Keratinocyte (primary cell): ENCODE results near the gene TMEM132D. TPM values are rescaled to one million over a fixed set of nuclear protein-coding genes. Genes with fewer than 3 reads are reported as not detected.

Source experiments
- DNase-seq: peaks from one replicate; pipeline ENCODE4 v3.0.0-alpha.2; 2011; ENCODE audit warnings: low read depth, missing footprints, low spot score
- FAIRE-seq: peaks from 2 replicates; lab custom pipeline; 2011; peaks lifted over from hg19 to GRCh38; lab: Jason Lieb, UNC
- H2AFZ ChIP-seq: 2 replicates; pipeline ENCODE4 v1.6.0; 2012; ENCODE audit warnings: low read length, control low read depth, inconsistent platforms; ENCODE audit not compliant: control insufficient read depth
- H3K27ac ChIP-seq: 2 replicates; pipeline ENCODE4 v1.5.1; 2011; ENCODE audit warnings: low read length; ENCODE audit not compliant: control insufficient read depth, insufficient read depth
- H3K27me3 ChIP-seq: 3 replicates; pipeline ENCODE4 v1.6.0; 2011; ENCODE audit warnings: low read length; ENCODE audit not compliant: control insufficient read depth, insufficient read depth; ENCODE audit errors: extremely low read depth
- H3K36me3 ChIP-seq, 2 experiments: 2 replicates in 1 of 2; 3 replicates in 1 of 2; pipeline ENCODE4 v1.5.1; 2011; ENCODE audit warnings: low read length in 2 of 2, mild to moderate bottlenecking in 1 of 2; ENCODE audit not compliant: control insufficient read depth in 2 of 2, insufficient read depth in 2 of 2; ENCODE audit errors: extremely low read depth in 1 of 2
- H3K4me1 ChIP-seq: 3 replicates; pipeline ENCODE4 v1.5.1; 2011; ENCODE audit warnings: low read length; ENCODE audit not compliant: control insufficient read depth, insufficient read depth; ENCODE audit errors: extremely low read depth
- H3K4me2 ChIP-seq: 3 replicates; pipeline ENCODE4 v1.6.0; 2011; ENCODE audit warnings: low read depth, low read length; ENCODE audit not compliant: control insufficient read depth, insufficient read depth; ENCODE audit errors: extremely low read depth
- H3K4me3 ChIP-seq, 3 experiments: fragments of 200-600 bp in 1 of 3; sonication (generic) in 1 of 3; 2 replicates in 2 of 3; 3 replicates in 1 of 3; pipeline ENCODE4 v1.5.1; 2011 to 2016; ENCODE audit warnings: low read length in 3 of 3, mild to moderate bottlenecking in 3 of 3, control low read depth in 2 of 3, inconsistent platforms in 1 of 3, low read depth in 1 of 3, mixed read lengths in 1 of 3, mixed run types in 1 of 3, moderate library complexity in 1 of 3; ENCODE audit not compliant: control insufficient read depth in 2 of 3, insufficient read depth in 2 of 3; ENCODE audit errors: extremely low read depth in 1 of 3
- H3K79me2 ChIP-seq: 2 replicates; pipeline ENCODE4 v1.6.0; 2012; ENCODE audit warnings: low read length; ENCODE audit not compliant: control insufficient read depth, insufficient read depth
- H3K9ac ChIP-seq: 3 replicates; pipeline ENCODE4 v1.6.0; 2011; ENCODE audit warnings: low read length; ENCODE audit not compliant: control insufficient read depth, insufficient read depth; ENCODE audit errors: extremely low read depth
- H3K9me1 ChIP-seq: 3 replicates; pipeline ENCODE4 v1.6.0; 2011; ENCODE audit warnings: low read length; ENCODE audit not compliant: control insufficient read depth, insufficient read depth; ENCODE audit errors: extremely low read depth
- H3K9me3 ChIP-seq: 2 replicates; pipeline ENCODE4 v1.5.1; 2012; ENCODE audit warnings: low read depth, low read length; ENCODE audit not compliant: control insufficient read depth
- H4K20me1 ChIP-seq: 3 replicates; pipeline ENCODE4 v1.6.0; 2011; ENCODE audit warnings: low read length; ENCODE audit not compliant: control insufficient read depth, insufficient read depth; ENCODE audit errors: extremely low read depth
- EZH2 ChIP-seq: IDR thresholded peaks from one replicate; pipeline ENCODE4 v1.6.1; 2012; ENCODE audit warnings: inconsistent platforms, mild to moderate bottlenecking, low read length, moderate library complexity
- dilution Hi-C: fragments of 300-500 bp; cut with MboI; formaldehyde crosslinking; loops from one replicate; pipeline ENCODE4 v1.7.0; 2020; ENCODE audit warnings: low sequenced_read_pairs; ENCODE audit not compliant: extremely low pct_ligation_motif_present
- polyA plus RNA-seq, 5 experiments: library from polyadenylated mRNA; depleted of rRNA in 3 of 5; stranded (reverse) in 3 of 5; stranded (forward) in 1 of 5; unstranded in 1 of 5; fragments of >200 nt; gene quantifications; 1 replicate in 1 of 5; 2 replicates in 3 of 5; 3 replicates in 1 of 5; pipeline versions ENCODE4 v1.2.1 to v1.2.3, GENCODE V29; 2011 to 2012; ENCODE audit warnings: missing spikeins in 2 of 5, low read depth in 1 of 5, low replicate concordance in 1 of 5
- TF ChIP-seq, protein P1 (sequence below), 3 experiments: IDR thresholded peaks in 1 of 3; conservative IDR thresholded peaks in 1 of 3; optimal IDR thresholded peaks in 1 of 3; 2 replicates in 2 of 3; 3 replicates in 1 of 3; pipeline versions ENCODE3 to v1.5.1; 2011; ENCODE audit warnings: low read length in 3 of 3, mild to moderate bottlenecking in 3 of 3, moderate library complexity in 2 of 3, control low read depth in 1 of 3, inconsistent platforms in 1 of 3; ENCODE audit not compliant: insufficient read depth in 2 of 3; ENCODE audit errors: extremely low read depth in 1 of 3

TMEM132D gene
- polyA plus RNA-seq, 1 donor (not counting 4 experiments of a cell fraction or from before 2014, with no cell fraction given), result not detected

DNA sequence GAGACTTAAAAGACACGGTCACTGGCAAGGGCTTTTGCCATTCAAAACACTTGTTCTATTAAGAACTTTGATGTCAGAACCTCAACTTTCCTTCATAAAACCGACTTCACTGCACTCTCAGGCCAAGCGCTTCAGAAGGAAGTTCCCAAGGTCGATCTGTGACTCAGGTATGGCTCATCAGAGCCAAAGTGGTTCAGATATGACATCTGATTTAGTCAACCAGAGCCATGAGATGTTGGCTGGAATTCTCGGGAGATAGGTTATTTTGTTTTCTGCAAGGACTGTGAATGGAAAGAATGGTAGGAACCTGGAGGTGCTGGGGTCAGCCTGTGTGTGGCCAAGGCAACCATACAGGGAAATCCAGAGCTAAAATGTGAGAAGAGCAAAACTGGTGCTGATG, 604.9 kb downstream of the TMEM132D start:
- Histone ChIP-seq H4K20me1 (no peaks in the 10 kb centered on the region), H3K9ac (no peak overlapping the region), H3K4me3 (no peak overlapping the region), H3K4me2 (no peak overlapping the region), H2AFZ (no peak overlapping the region), H3K9me3 (peaks cover 4% of the 10 kb centered on the region), H3K4me1 (no peaks in the 10 kb centered on the region), H3K36me3 (no peaks in the 10 kb centered on the region), H3K9me1 (no peaks in the 10 kb centered on the region), H3K27me3 (no peaks in the 10 kb centered on the region), H3K79me2 (no peaks in the 10 kb centered on the region), H3K27ac (no peak overlapping the region)
- no peak for DNase-seq
- TF ChIP-seq, protein P1, sequence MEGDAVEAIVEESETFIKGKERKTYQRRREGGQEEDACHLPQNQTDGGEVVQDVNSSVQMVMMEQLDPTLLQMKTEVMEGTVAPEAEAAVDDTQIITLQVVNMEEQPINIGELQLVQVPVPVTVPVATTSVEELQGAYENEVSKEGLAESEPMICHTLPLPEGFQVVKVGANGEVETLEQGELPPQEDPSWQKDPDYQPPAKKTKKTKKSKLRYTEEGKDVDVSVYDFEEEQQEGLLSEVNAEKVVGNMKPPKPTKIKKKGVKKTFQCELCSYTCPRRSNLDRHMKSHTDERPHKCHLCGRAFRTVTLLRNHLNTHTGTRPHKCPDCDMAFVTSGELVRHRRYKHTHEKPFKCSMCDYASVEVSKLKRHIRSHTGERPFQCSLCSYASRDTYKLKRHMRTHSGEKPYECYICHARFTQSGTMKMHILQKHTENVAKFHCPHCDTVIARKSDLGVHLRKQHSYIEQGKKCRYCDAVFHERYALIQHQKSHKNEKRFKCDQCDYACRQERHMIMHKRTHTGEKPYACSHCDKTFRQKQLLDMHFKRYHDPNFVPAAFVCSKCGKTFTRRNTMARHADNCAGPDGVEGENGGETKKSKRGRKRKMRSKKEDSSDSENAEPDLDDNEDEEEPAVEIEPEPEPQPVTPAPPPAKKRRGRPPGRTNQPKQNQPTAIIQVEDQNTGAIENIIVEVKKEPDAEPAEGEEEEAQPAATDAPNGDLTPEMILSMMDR (optimal IDR thresholded peaks at IDR 0.05 in 1 of 3, IDR thresholded peaks at IDR 0.05 in 1 of 3, conservative IDR thresholded peaks at IDR 0.05 in 1 of 3; ENCODE audit: extremely low read depth in 1 of 3, insufficient read depth in 2 of 3, low read length in 3 of 3), result no peak
- TF ChIP-seq EZH2, result no peak
- dilution Hi-C loops, result no loop called here
- FAIRE-seq, result no peak

DNA sequence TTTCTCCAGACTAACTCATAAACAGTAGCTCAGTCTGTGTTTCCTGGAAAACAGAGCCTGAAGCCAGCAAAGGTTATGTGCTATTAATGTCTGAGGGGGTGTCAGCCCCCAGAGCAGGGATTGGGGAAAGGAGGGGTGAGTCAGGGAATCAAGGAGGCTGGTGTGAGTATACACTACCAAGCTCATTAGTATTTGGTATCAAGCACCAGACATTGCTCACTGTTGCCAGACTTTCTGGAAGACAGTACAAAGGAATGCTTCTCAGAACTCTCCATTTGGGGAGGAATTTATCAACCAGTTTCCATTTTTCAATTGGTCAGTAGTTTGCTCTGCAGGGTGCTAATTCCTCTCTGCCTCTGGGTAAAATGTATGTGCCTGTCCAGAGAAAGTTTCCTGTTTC, 607.2 kb downstream of the TMEM132D start:
- no peaks in the 10 kb centered on the region for H3K4me1 ChIP-seq
- no peak for FAIRE-seq

More for the DNA sequence above, 607.2 kb downstream of the TMEM132D start:
- Histone ChIP-seq H3K9ac (no peak overlapping the region), H3K4me2 (no peak overlapping the region), H3K4me3 (no peak overlapping the region), H3K79me2 (no peaks in the 10 kb centered on the region), H2AFZ (no peak overlapping the region), H3K27ac (no peak overlapping the region), H3K9me1 (no peaks in the 10 kb centered on the region), H3K9me3 (peaks cover 4% of the 10 kb centered on the region), H4K20me1 (no peaks in the 10 kb centered on the region), H3K36me3 (no peaks in the 10 kb centered on the region), H3K27me3 (no peaks in the 10 kb centered on the region)
- dilution Hi-C loops, result no loop called here
- DNase-seq, result no peak
- TF ChIP-seq EZH2, result no peak
- TF ChIP-seq, protein P1 (optimal IDR thresholded peaks at IDR 0.05 in 1 of 3, IDR thresholded peaks at IDR 0.05 in 1 of 3, conservative IDR thresholded peaks at IDR 0.05 in 1 of 3; ENCODE audit: extremely low read depth in 1 of 3, insufficient read depth in 2 of 3, low read length in 3 of 3), result no peak
